ENCODE results near the gene RALGAPA2.

Gene RALGAPA2

DNA sequence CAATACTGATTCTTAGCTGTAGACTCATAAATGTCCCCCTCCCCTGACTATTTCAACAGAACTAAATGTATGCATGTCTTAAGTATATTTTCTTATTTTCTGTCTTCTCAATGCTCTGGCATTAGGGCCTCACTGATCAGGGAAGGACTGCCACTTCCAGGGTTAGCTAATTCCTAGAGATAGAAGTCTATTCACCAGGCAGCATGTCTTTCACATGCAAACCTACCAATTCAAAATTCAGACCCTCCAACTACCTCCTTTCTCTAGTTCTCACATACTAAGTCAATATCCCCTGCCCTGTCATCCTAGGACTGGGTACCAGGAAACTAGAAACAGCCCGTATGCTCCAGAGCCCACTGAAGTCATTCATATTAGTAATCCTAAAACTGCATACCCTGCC is 132.3 kb downstream of the RALGAPA2 start:
- H3K4me3 ChIP-seq (ENCODE audit: low read depth, low read length): no peak overlapping the region
- DNase-seq (ENCODE audit: low read depth): no peak
- TF ChIP-seq, protein P1, sequence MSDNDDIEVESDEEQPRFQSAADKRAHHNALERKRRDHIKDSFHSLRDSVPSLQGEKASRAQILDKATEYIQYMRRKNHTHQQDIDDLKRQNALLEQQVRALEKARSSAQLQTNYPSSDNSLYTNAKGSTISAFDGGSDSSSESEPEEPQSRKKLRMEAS (IDR thresholded peaks at IDR 0.05; ENCODE audit: low read depth, low read length): no peak
- TF ChIP-seq, protein P2, sequence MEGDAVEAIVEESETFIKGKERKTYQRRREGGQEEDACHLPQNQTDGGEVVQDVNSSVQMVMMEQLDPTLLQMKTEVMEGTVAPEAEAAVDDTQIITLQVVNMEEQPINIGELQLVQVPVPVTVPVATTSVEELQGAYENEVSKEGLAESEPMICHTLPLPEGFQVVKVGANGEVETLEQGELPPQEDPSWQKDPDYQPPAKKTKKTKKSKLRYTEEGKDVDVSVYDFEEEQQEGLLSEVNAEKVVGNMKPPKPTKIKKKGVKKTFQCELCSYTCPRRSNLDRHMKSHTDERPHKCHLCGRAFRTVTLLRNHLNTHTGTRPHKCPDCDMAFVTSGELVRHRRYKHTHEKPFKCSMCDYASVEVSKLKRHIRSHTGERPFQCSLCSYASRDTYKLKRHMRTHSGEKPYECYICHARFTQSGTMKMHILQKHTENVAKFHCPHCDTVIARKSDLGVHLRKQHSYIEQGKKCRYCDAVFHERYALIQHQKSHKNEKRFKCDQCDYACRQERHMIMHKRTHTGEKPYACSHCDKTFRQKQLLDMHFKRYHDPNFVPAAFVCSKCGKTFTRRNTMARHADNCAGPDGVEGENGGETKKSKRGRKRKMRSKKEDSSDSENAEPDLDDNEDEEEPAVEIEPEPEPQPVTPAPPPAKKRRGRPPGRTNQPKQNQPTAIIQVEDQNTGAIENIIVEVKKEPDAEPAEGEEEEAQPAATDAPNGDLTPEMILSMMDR (IDR thresholded peaks at IDR 0.05; ENCODE audit: low read depth, low read length): no peak
- TF ChIP-seq POLR2A (IDR thresholded peaks at IDR 0.05; ENCODE audit: extremely low read depth, insufficient read length) (no peak), MYC (IDR thresholded peaks at IDR 0.05; ENCODE audit: low read depth, low read length) (no peak)

DNA sequence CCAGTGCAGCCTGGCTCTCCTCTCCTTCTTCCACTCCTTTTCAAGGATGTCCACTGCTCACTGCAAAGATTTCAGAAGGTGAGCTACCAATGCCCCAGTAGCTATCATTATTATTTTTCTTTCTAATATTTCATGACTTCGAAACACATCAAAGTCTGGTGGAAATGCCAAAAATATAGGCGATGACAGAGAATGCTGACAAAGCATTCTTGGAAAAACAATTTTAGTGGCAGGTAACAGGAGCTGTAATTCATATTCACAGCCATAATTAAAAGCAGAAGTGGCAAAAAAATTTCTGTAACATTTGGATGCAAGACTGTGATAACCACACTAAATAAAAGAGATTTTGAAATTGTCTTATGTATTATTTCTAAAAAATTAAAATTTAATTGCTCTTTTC is 133.6 kb downstream of the RALGAPA2 start:
- no peak for DNase-seq (ENCODE audit: low read depth)
- TF ChIP-seq, protein P1 (IDR thresholded peaks at IDR 0.05; ENCODE audit: low read depth, low read length): no peak
- no peak for TF ChIP-seq MYC (IDR thresholded peaks at IDR 0.05; ENCODE audit: low read depth, low read length)
- TF ChIP-seq, protein P2 (IDR thresholded peaks at IDR 0.05; ENCODE audit: low read depth, low read length): no peak
- no peak for TF ChIP-seq POLR2A (IDR thresholded peaks at IDR 0.05; ENCODE audit: extremely low read depth, insufficient read length)

DNA sequence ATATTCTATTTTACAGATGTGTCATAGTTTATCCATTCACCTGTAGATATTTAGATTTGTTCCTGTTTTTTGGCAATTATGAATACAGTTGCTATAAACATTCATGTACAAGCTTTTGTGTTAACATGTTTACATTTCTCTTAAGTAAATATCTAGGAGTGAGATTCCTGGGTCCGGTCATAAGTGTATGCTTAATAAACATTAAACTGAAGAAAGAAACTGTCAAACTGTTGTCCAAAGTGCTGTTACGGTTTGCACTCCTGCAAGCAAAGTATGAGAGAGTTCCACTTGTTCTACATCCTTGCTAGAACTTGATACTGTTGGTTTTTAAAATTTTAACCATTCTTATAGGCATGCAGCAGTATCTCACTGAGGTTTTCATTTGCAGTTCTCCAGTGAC is 138.6 kb downstream of the RALGAPA2 start:
- H3K4me3 ChIP-seq (ENCODE audit: low read depth, low read length): no peak overlapping the region
- TF ChIP-seq MYC (IDR thresholded peaks at IDR 0.05; ENCODE audit: low read depth, low read length): no peak
- TF ChIP-seq, protein P2 (IDR thresholded peaks at IDR 0.05; ENCODE audit: low read depth, low read length): no peak
- TF ChIP-seq POLR2A (IDR thresholded peaks at IDR 0.05; ENCODE audit: extremely low read depth, insufficient read length): no peak
- TF ChIP-seq, protein P1 (IDR thresholded peaks at IDR 0.05; ENCODE audit: low read depth, low read length): no peak
- DNase-seq (ENCODE audit: low read depth): no peak

More for the DNA sequence above, 133.6 kb downstream of the RALGAPA2 start:
- no peak overlapping the region for H3K4me3 ChIP-seq (ENCODE audit: low read depth, low read length)

DNA sequence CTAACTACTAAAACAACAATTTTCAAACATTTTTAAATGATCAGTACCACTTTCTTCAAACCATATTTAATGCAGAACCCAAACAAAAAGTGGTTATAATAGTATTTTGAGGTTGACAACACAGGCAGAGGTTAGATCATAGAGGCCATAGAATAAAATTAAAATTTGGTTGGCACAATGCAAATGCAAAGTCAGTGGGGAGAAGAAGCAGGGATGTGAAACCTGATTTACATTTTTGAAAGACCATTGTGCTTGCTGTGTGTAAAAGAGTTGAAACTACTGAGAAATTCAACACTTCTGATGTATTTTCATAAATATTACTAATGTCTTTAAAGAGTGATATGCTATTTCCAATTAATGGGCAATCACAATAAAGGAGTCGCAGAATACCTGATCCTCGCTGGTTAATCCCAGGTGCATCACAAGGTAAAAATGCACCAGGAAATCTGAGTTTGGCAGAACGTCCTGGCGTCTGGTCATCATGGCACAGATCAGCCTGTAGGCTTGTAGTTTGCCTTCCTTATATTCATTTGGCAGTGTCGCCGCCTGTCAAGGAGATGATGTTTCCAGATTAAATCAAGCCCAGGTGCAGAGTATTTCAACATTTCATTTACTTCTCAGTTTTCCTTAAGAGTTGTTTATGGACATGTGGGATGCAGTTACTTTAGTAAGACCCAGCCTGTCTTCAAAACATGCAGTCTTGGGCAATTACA is 141.2 kb downstream of the RALGAPA2 start:
- DNase-seq (ENCODE audit: low read depth): no peak
- TF ChIP-seq MYC (IDR thresholded peaks at IDR 0.05; ENCODE audit: low read depth, low read length): no peak
- TF ChIP-seq, protein P1 (IDR thresholded peaks at IDR 0.05; ENCODE audit: low read depth, low read length): no peak
- TF ChIP-seq, protein P2 (IDR thresholded peaks at IDR 0.05; ENCODE audit: low read depth, low read length): no peak
- TF ChIP-seq POLR2A (IDR thresholded peaks at IDR 0.05; ENCODE audit: extremely low read depth, insufficient read length): no peak
- H3K4me3 ChIP-seq (ENCODE audit: low read depth, low read length): no peak overlapping the region

DNA sequence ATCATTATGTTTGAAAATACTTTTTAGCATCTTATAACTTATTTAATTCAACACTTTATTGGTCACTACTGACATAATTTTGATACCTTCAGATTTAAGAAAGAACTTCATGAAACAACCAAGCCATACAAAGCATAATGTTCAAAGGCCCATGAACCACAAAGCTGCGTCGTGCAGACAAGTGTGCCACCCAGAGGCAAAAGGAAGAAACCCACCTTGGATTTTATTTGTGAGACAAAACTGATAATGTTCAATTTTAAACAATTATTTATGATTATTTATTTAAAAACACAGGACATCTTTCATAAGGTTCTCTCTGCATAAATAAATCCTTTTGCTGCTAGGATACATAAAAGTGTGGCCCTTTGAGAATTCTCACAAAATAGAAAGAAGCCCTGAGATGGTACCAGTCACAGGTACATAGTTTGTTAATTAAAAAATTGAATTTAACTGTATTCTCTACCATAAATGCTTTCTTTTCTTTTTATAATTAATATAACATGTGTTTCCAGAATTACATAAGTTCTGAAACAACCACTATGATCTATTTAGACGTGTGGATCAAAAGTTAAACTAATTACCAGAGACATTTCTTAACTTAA is 143.7 kb downstream of the RALGAPA2 start:
- H3K4me3 ChIP-seq (ENCODE audit: low read depth, low read length): no peak overlapping the region
- DNase-seq (ENCODE audit: low read depth): peak; percentile 57
- TF ChIP-seq, protein P2 (IDR thresholded peaks at IDR 0.05; ENCODE audit: low read depth, low read length): peak; percentile 70
- TF ChIP-seq, protein P1 (IDR thresholded peaks at IDR 0.05; ENCODE audit: low read depth, low read length): no peak
